AG10803 (cell line): Measurements from ENCODE around the gene CCR4.
A peak's percentile ranks its signal among the peaks of the same experiment; 100 is the strongest.
"Not testable (repeated sequence)": the region's sequence is repeated elsewhere in the genome, so short reads cannot be mapped to it uniquely, and the experiment has no call there.

Source experiments
- DNase-seq: peaks from one replicate; pipeline ENCODE4 v3.0.0; 2010; ENCODE audit warnings: low read depth
- H3K4me3 ChIP-seq: 2 replicates; pipeline ENCODE4 v1.5.1; 2011; ENCODE audit warnings: mild to moderate bottlenecking, low read length, control low read depth
- TF ChIP-seq, protein P1 (sequence below): conservative IDR thresholded peaks from 2 replicates; pipeline ENCODE4 v1.5.1; 2011; ENCODE audit warnings: mild to moderate bottlenecking, low read length, control low read depth, inconsistent platforms

Gene CCR4

GRCh38 chr3:32951410-32951811 is at the start of gene CCR4:
TSS of gene CCR4 (plus strand) at chr3:32951644. CDS start at chr3:32953423, 1,779 bp downstream.
- TF ChIP-seq, protein P1, sequence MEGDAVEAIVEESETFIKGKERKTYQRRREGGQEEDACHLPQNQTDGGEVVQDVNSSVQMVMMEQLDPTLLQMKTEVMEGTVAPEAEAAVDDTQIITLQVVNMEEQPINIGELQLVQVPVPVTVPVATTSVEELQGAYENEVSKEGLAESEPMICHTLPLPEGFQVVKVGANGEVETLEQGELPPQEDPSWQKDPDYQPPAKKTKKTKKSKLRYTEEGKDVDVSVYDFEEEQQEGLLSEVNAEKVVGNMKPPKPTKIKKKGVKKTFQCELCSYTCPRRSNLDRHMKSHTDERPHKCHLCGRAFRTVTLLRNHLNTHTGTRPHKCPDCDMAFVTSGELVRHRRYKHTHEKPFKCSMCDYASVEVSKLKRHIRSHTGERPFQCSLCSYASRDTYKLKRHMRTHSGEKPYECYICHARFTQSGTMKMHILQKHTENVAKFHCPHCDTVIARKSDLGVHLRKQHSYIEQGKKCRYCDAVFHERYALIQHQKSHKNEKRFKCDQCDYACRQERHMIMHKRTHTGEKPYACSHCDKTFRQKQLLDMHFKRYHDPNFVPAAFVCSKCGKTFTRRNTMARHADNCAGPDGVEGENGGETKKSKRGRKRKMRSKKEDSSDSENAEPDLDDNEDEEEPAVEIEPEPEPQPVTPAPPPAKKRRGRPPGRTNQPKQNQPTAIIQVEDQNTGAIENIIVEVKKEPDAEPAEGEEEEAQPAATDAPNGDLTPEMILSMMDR, result no peak
- DNase-seq, result no peak
- H3K4me3 ChIP-seq, result no peak within 1 kb of the TSS

DNA sequence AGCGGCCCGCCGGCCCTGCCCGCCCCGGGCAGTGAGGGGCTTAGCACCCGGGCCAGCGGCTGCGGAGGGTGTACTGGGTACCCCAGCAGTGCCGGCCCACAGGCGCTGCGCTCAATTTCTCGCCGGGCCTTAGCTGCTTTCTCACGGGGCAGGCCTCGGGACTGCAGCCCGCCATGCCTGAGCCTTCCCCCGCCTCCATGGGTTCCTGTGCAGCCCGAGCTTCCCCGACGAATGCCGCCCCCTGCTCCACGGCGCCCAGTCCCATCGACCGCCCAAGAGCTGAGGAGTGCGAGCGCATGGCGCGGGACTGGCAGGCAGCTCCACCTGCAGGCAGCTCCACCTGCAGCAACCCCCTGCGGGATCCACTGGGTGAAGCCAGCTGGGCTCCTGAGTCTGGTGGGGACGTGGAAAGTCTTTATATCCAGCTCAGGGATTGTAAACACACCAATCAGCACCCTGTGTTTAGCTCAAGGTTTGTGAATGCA is 48.5 kb upstream of the CCR4 start:
- DNase-seq, H3K4me3 ChIP-seq: not testable (repeated sequence)

GRCh38 chr3:32903953-32904352 is 47.5 kb upstream of the CCR4 start:
- no peak for DNase-seq
- TF ChIP-seq, protein P1, result no peak
- no peak overlapping the region for H3K4me3 ChIP-seq

GRCh38 chr3:32909999-32910398 is 41.4 kb upstream of the CCR4 start:
- no peak overlapping the region for H3K4me3 ChIP-seq
- DNase-seq, result no peak
- TF ChIP-seq, protein P1, result no peak

- H3K4me3 ChIP-seq, result no peak overlapping the region
- TF ChIP-seq, protein P1, result no peak
- peak; percentile 73 for DNase-seq
These were observed 40.5 kb upstream of the CCR4 start for GRCh38 chr3:32910954-32911353.

- TF ChIP-seq, protein P1, result no peak
- no peak overlapping the region for H3K4me3 ChIP-seq
- DNase-seq, result no peak
These were observed 39.4 kb upstream of the CCR4 start for GRCh38 chr3:32912046-32912445.

DNA sequence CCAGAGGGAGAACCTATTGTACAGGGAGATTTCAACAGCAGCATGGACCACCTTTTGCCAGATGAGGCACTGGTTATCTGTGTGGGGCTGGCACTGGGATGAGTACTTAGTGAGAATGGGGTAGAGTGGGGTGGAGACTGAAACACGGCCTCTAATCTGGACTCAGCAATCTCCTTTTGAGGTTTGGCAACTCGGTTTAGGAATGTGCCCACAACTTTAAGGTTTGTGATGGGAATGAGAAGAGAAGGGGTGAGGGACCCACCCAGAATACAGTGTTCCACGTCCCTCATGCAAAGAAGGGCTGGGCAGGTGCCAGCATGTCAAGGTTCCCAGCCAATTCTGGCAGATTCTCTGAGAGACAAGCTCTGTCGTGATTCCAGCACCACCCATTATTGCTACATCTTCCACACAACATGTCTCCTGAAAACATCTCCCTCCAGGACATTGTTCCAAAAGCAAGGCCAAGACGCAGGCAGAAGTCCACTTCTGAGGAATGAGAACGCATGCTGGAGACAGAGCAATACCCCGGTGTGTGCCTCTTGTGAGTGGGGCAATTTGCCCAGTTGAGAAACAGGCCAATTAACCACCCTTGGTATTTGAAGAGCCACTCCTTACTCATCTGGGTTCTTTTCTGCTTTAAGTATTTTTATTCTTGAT is 37.5 kb upstream of the CCR4 start:
- DNase-seq, result peak; percentile 95
- H3K4me3 ChIP-seq, result no peak overlapping the region
- TF ChIP-seq, protein P1, result no peak
